Stimulated activated naive B cell treated with anti-CD40 and anti-IgM and Interleukin-4, amounts not matched to agents 10 μg/mL and 1 μg/mL and 100 μg/mL, for 72 hours (primary cell): ENCODE results near the gene CRYM.

Experiments
- ATAC-seq, 2 donors: fragments of 150-1000 bp; cut with Tn5 transposase; replicated peaks; 2 replicates each; pipeline ENCODE4 v1.10.0; 2021; ENCODE audit warnings: moderate library complexity in 1 of 2
- DNase-seq: peaks from one replicate; pipeline ENCODE4 v3.0.0; 2021
- H3K27ac Mint-ChIP-seq: one replicate; pipeline ENCODE4 v1.8.0; 2022; ENCODE audit warnings: mild to moderate bottlenecking, mixed read lengths
- H3K27me3 Mint-ChIP-seq, 2 donors: one replicate each; pipeline ENCODE4 v1.8.0; 2022; ENCODE audit warnings: mixed read lengths in 2 of 2
- H3K36me3 Mint-ChIP-seq, 2 donors: one replicate each; pipeline ENCODE4 v1.8.0; 2022; ENCODE audit warnings: mixed read lengths in 2 of 2, mild to moderate bottlenecking in 1 of 2
- H3K4me1 Mint-ChIP-seq, 2 donors: one replicate each; pipeline ENCODE4 v1.8.0; 2022; ENCODE audit warnings: mixed read lengths in 2 of 2, mild to moderate bottlenecking in 1 of 2
- H3K4me3 Mint-ChIP-seq, 2 donors: one replicate each; pipeline ENCODE4 v1.8.0; 2022; ENCODE audit warnings: mild to moderate bottlenecking in 2 of 2, mixed read lengths in 2 of 2, moderate library complexity in 1 of 2
- H3K9me3 Mint-ChIP-seq, 2 donors: one replicate each; pipeline ENCODE4 v1.8.0; 2022; ENCODE audit warnings: mixed read lengths in 2 of 2, mild to moderate bottlenecking in 1 of 2

The CRYM gene

DNA sequence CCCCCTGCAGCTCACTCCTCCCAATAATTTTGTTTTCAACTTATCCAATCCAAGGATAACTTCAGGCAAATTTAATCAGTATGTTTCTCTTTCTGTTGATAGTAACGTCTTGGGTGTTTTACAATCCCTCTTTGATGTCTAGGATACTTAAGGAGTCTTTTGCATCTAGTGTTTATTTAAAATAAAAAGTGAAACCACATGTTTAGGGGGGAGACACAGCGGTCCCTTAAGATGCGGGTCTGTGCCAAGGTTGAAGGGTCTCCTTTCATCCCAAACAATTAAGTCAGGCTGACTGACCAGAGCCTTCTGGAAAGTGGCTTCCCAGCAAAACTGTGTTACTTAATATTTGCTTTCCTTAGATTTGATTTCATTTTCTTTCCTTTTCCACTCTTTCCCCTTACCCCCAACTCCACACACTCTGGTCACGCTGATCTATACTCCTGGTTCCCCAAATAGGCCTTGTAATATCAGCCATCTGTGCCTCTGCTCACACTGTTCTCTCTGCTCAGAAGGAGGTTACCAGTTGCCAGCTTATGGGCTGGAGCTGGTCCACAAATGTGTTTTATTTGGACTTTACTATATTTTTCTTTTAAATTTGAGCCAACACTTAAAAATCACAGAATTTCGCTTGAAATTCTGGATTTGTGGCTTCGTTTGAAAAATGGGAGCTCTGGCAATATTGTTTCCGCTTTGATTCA is 33.4 kb downstream of the CRYM start:
- H3K4me1 Mint-ChIP-seq, result peaks cover 0 to under 1% of the 10 kb centered on the region in 2 donors
- H3K27ac Mint-ChIP-seq, result no peak overlapping the region
- ATAC-seq (no peak), DNase-seq (no peak)
- H3K36me3 Mint-ChIP-seq, result no peaks in the 10 kb centered on the region
- peaks cover 0 to 7% of the 10 kb centered on the region in 2 donors for H3K27me3 Mint-ChIP-seq
- no peak overlapping the region for H3K4me3 Mint-ChIP-seq
- no peaks in the 10 kb centered on the region for H3K9me3 Mint-ChIP-seq

DNA sequence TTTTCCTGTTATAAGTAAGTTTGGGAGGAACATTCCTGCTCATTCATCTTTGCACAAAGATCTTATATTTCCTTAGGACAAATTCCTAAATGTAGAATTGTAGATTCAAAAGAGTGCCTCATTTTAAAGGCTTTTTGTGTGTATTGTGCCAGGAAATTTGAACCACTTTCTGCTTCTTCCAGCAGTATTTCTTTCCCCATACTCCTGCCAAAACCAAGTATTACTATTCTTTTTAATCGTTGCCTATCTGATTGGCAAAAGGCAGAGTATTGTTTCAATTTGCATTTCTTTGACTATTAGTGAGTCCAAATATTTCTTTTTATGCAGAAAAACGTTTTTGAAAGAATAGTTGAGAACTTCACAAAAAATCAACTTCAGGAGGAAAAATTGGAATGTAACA is 35.3 kb downstream of the CRYM start:
- Mint-ChIP-seq H3K4me3 (no peak overlapping the region), H3K4me1 (no peaks in the 10 kb centered on the region), H3K27me3 (peaks cover 0 to 5% of the 10 kb centered on the region in 2 donors), H3K27ac (no peak overlapping the region), H3K9me3 (no peaks in the 10 kb centered on the region), H3K36me3 (no peaks in the 10 kb centered on the region)
- DNase-seq, result no peak
- ATAC-seq, result no peak

GRCh38 chr16:21239646-21240045 is 38.4 kb downstream of the CRYM start:
- ATAC-seq (no peak), DNase-seq (no peak)
- H3K27me3 Mint-ChIP-seq, result peaks cover 5 to 14% of the 10 kb centered on the region in 2 donors
- no peak overlapping the region for H3K27ac Mint-ChIP-seq
- no peaks in the 10 kb centered on the region for H3K9me3 Mint-ChIP-seq
- no peak overlapping the region for H3K4me3 Mint-ChIP-seq
- H3K4me1 Mint-ChIP-seq, result no peaks in the 10 kb centered on the region
- H3K36me3 Mint-ChIP-seq, result no peaks in the 10 kb centered on the region

- no peak overlapping the region for H3K4me3 Mint-ChIP-seq
Observed at GRCh38 chr16:21236831-21237230, 41.3 kb downstream of the CRYM start.

GRCh38 chr16:21235199-21235585 is 42.9 kb downstream of the CRYM start:
- ATAC-seq (no peak), DNase-seq (no peak)
- Mint-ChIP-seq H3K4me3 (no peak overlapping the region), H3K9me3 (no peaks in the 10 kb centered on the region), H3K36me3 (no peaks in the 10 kb centered on the region), H3K27me3 (peaks cover 22 to 32% of the 10 kb centered on the region in 2 donors), H3K4me1 (no peaks in the 10 kb centered on the region), H3K27ac (no peak overlapping the region)

More at GRCh38 chr16:21236831-21237230, 41.3 kb downstream of the CRYM start:
- Mint-ChIP-seq H3K27me3 (peaks cover 18 to 29% of the 10 kb centered on the region in 2 donors), H3K36me3 (no peaks in the 10 kb centered on the region), H3K4me1 (no peaks in the 10 kb centered on the region), H3K27ac (no peak overlapping the region), H3K9me3 (no peaks in the 10 kb centered on the region)
- DNase-seq (no peak), ATAC-seq (no peak)

DNA sequence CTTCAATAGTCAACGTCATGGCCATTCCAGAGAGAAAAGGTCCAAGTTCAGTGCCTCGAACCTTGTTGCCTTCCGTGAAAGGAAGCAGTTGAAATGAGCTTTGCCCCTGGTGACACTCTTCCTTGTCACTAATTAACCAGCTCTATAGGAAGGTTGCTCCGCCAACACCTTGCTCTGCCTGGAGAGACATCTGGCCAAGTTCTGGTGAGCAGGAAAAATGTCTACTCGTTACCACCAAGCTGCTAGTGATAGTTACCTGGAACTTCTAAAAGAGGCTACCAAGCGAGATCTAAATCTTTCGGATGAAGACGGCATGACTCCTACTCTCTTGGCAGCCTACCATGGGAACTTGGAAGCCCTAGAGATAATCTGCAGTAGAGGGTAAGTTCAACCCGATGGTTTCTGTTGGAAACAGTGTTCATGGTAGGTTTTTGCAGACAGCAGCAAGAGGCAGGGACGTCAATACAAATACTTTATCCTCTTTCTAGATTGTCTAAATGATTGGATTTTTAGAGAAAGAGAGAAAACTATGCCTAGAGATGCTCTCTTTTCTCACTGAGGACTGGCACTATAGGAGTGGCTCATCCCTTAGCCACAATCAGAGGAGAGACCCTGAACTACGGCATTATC is 44.5 kb downstream of the CRYM start, which contains the start of gene ANKS4B:
Gene ANKS4B, plus strand, starts transcription at position 179 of the 630 bp plus-strand sequence. Its CDS starts 39 bp downstream, at position 218.
- no peaks in the 10 kb centered on the region for H3K4me1 Mint-ChIP-seq
- DNase-seq (no peak), ATAC-seq (no peak)
- no peaks in the 10 kb centered on the region for H3K36me3 Mint-ChIP-seq
- H3K4me3 Mint-ChIP-seq, result no peak within 1 kb of the TSS
- peaks cover 31 to 48% of the 10 kb centered on the region in 2 donors for H3K27me3 Mint-ChIP-seq
- H3K9me3 Mint-ChIP-seq, result no peaks in the 10 kb centered on the region
- H3K27ac Mint-ChIP-seq, result no peak within 1 kb of the TSS

DNA sequence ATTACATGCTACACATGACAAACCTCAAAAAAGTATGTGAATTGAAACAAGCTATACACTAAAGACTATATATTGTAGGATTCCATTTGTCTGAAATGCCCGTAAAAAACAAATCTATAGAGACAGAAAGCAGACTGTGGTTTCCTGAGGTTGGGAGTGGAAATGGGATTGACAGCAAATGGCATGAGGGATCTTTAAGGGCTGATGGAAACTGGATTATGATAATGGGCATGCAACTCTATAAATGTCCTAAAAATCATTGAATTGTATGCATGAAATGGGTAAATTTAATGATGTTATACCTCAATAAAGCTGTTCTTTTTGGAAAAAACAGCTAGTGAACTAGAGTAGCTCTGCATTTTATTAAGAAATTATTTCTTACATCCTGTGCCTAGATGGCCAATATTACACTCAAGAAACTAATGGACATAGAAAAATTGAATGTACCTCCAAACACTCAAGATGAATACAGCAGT is 45.0 kb downstream of the CRYM start:
- H3K4me3 Mint-ChIP-seq, result no peak overlapping the region
- no peak overlapping the region for H3K27ac Mint-ChIP-seq
- DNase-seq, result no peak
- no peaks in the 10 kb centered on the region for H3K9me3 Mint-ChIP-seq
- no peak for ATAC-seq
- H3K27me3 Mint-ChIP-seq, result peaks cover 35 to 54% of the 10 kb centered on the region in 2 donors
- H3K36me3 Mint-ChIP-seq, result no peaks in the 10 kb centered on the region
- no peaks in the 10 kb centered on the region for H3K4me1 Mint-ChIP-seq

DNA sequence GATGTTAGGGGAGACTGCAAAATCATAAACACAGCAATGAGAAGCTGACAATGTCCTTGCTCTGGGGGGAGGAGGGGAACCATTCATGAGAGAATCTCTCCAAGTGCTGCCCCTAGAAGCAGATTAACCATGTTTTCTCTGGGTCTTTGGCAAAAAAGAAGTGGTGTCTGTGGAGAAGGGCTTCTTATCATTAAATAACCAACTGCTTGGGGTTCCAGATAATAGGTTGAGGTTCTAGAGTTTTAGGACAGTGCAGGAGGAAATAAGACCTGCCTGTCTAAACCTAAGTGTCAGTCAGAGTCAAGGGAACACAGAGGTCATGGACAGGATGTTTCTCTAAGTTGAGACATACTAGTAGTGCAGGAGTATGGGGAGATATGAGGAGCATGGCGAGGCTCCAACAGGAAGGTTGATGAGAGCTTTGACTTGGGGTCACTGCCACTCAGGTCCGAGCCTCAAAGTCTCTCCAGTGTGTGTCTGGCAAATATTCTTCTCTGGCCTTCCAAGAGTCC is 49.7 kb downstream of the CRYM start:
- Mint-ChIP-seq H3K4me3 (no peak overlapping the region), H3K27me3 (peaks cover 38 to 56% of the 10 kb centered on the region in 2 donors), H3K4me1 (peaks cover 0 to 3% of the 10 kb centered on the region in 2 donors), H3K36me3 (no peaks in the 10 kb centered on the region), H3K9me3 (no peaks in the 10 kb centered on the region), H3K27ac (no peak overlapping the region)
- DNase-seq, result no peak
- ATAC-seq, result no peak

DNA sequence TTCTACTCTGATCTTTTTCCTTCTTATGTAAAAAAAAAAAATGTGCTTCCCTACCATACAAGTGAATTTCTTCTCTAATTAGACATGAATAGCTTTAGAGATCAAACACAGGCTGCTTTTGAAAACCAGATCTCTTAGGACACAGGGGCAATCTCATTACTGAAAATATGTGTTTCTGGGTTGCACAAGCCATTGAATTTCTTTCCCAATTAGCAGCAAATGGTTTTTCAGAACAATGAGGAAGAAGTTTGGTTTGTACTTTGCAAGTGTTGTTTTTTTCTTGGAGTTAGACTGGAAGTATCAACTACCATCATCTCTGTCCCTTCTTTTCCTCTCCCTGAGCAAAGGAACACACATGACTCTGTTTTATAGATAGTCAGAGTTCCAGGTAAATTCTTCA is 50.2 kb downstream of the CRYM start:
- DNase-seq, result no peak
- Mint-ChIP-seq H3K4me1 (peaks cover 0 to 4% of the 10 kb centered on the region in 2 donors), H3K9me3 (no peaks in the 10 kb centered on the region), H3K4me3 (no peak overlapping the region), H3K27me3 (peaks cover 38 to 53% of the 10 kb centered on the region in 2 donors), H3K27ac (no peak overlapping the region), H3K36me3 (no peaks in the 10 kb centered on the region)
- ATAC-seq, result no peak

DNA sequence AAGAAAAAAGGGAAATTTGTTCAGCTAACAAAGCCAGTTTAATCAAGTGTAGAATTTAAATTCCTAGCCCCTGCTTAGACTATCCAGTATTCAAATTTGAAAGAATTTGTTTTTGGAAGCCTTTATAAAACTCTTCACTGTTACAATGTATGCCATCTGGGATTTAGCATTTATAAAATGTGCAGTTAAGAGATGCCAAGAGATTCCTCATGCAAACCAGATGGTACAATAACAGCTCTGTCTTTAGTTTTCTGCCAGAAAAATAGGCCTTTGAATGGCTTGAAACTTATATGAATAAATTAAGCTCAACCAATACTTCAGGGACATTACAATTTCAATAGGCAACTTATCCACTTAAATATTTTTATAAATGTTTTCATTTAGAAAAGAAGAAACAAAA is 51.3 kb downstream of the CRYM start:
- Mint-ChIP-seq H3K4me3 (no peak overlapping the region), H3K9me3 (no peaks in the 10 kb centered on the region), H3K27me3 (peaks cover 39 to 56% of the 10 kb centered on the region in 2 donors), H3K4me1 (peaks cover 0 to 7% of the 10 kb centered on the region in 2 donors), H3K36me3 (no peaks in the 10 kb centered on the region), H3K27ac (no peak overlapping the region)
- ATAC-seq (no peak), DNase-seq (no peak)

- DNase-seq, result no peak
- Mint-ChIP-seq H3K27me3 (peaks cover 46 to 67% of the 10 kb centered on the region in 2 donors), H3K4me3 (no peak overlapping the region), H3K27ac (no peak overlapping the region), H3K4me1 (peaks cover 0 to 7% of the 10 kb centered on the region in 2 donors), H3K36me3 (no peaks in the 10 kb centered on the region), H3K9me3 (no peaks in the 10 kb centered on the region)
- peak in 1 of 2 donors; percentile 34 for ATAC-seq
Observed at GRCh38 chr16:21224800-21225199, 53.3 kb downstream of the CRYM start.

- no peaks in the 10 kb centered on the region for H3K9me3 Mint-ChIP-seq
- no peak overlapping the region for H3K4me3 Mint-ChIP-seq
- peaks cover 40 to 59% of the 10 kb centered on the region in 2 donors for H3K27me3 Mint-ChIP-seq
- H3K27ac Mint-ChIP-seq, result no peak overlapping the region
- ATAC-seq (no peak), DNase-seq (no peak)
- no peaks in the 10 kb centered on the region for H3K36me3 Mint-ChIP-seq
- peaks cover 0 to 7% of the 10 kb centered on the region in 2 donors for H3K4me1 Mint-ChIP-seq
Observed at GRCh38 chr16:21223787-21224186, 54.3 kb downstream of the CRYM start.

GRCh38 chr16:21222495-21223337 is 55.4 kb downstream of the CRYM start:
- DNase-seq (no peak), ATAC-seq (no peak)
- peaks cover 33 to 54% of the 10 kb centered on the region in 2 donors for H3K27me3 Mint-ChIP-seq
- no peaks in the 10 kb centered on the region for H3K9me3 Mint-ChIP-seq
- H3K36me3 Mint-ChIP-seq, result no peaks in the 10 kb centered on the region
- H3K4me3 Mint-ChIP-seq, result no peak overlapping the region
- peaks cover 0 to 7% of the 10 kb centered on the region in 2 donors for H3K4me1 Mint-ChIP-seq
- H3K27ac Mint-ChIP-seq, result no peak overlapping the region

GRCh38 chr16:21219551-21219950 is 58.5 kb downstream of the CRYM start:
- ATAC-seq, result no peak
- H3K9me3 Mint-ChIP-seq, result no peaks in the 10 kb centered on the region

More at GRCh38 chr16:21219551-21219950, 58.5 kb downstream of the CRYM start:
- no peak for DNase-seq
- Mint-ChIP-seq H3K27ac (no peak overlapping the region), H3K36me3 (no peaks in the 10 kb centered on the region), H3K27me3 (peaks cover 30 to 57% of the 10 kb centered on the region in 2 donors), H3K4me1 (peaks cover 0 to 5% of the 10 kb centered on the region in 2 donors), H3K4me3 (no peak overlapping the region)
